ENCODE measurements around the gene OTOGL.

The OTOGL gene

GRCh38 chr12:80316222-80316621, 216.9 kb downstream of the OTOGL start:
- no peaks in the 10 kb centered on the region for H3K36me3 ChIP-seq
- no peaks in the 10 kb centered on the region for H3K27me3 ChIP-seq
- TF ChIP-seq CTCF (IDR thresholded peaks at IDR 0.05) = no peak
- H3K4me3 ChIP-seq (ENCODE audit: low read depth in 1 of 2, low read length in 1 of 2) = no peak overlapping the region
- H3K9me3 ChIP-seq = no peaks in the 10 kb centered on the region
- no peaks in the 10 kb centered on the region for H3K4me1 ChIP-seq (ENCODE audit: control insufficient read depth in 1 of 2, insufficient read depth in 1 of 2, low read depth in 1 of 2, low read length in 1 of 2)
- no peak overlapping the region for H3K27ac ChIP-seq

GRCh38 chr12:80317307-80317706, 218.0 kb downstream of the OTOGL start:
- no peak for TF ChIP-seq CTCF (IDR thresholded peaks at IDR 0.05)
- Histone ChIP-seq H3K4me1 (ENCODE audit: control insufficient read depth in 1 of 2, insufficient read depth in 1 of 2, low read depth in 1 of 2, low read length in 1 of 2) (no peaks in the 10 kb centered on the region), H3K36me3 (no peaks in the 10 kb centered on the region)

GRCh38 chr12:80317899-80318298, 218.6 kb downstream of the OTOGL start:
- Histone ChIP-seq H3K4me3 (ENCODE audit: low read depth in 1 of 2, low read length in 1 of 2) (no peak overlapping the region), H3K36me3 (no peaks in the 10 kb centered on the region), H3K9me3 (no peaks in the 10 kb centered on the region), H3K27ac (no peak overlapping the region), H3K4me1 (ENCODE audit: control insufficient read depth in 1 of 2, insufficient read depth in 1 of 2, low read depth in 1 of 2, low read length in 1 of 2) (no peaks in the 10 kb centered on the region), H3K27me3 (no peaks in the 10 kb centered on the region)
- no peak for TF ChIP-seq CTCF (IDR thresholded peaks at IDR 0.05)

More at GRCh38 chr12:80317307-80317706, 218.0 kb downstream of the OTOGL start:
- Histone ChIP-seq H3K9me3 (no peaks in the 10 kb centered on the region), H3K4me3 (ENCODE audit: low read depth in 1 of 2, low read length in 1 of 2) (no peak overlapping the region), H3K27me3 (no peaks in the 10 kb centered on the region), H3K27ac (no peak overlapping the region)

GRCh38 chr12:80320121-80320678, 220.9 kb downstream of the OTOGL start:
- no peaks in the 10 kb centered on the region for H3K36me3 ChIP-seq
- H3K27ac ChIP-seq = no peak overlapping the region
- H3K27me3 ChIP-seq = no peaks in the 10 kb centered on the region
- H3K4me1 ChIP-seq (ENCODE audit: control insufficient read depth in 1 of 2, insufficient read depth in 1 of 2, low read depth in 1 of 2, low read length in 1 of 2) = no peaks in the 10 kb centered on the region
- TF ChIP-seq CTCF (IDR thresholded peaks at IDR 0.05) = no peak
- no peaks in the 10 kb centered on the region for H3K9me3 ChIP-seq
- H3K4me3 ChIP-seq (ENCODE audit: low read depth in 1 of 2, low read length in 1 of 2) = no peak overlapping the region

GRCh38 chr12:80321653-80322052, 222.3 kb downstream of the OTOGL start:
- H3K4me1 ChIP-seq (ENCODE audit: control insufficient read depth in 1 of 2, insufficient read depth in 1 of 2, low read depth in 1 of 2, low read length in 1 of 2) = no peaks in the 10 kb centered on the region
- H3K27ac ChIP-seq = no peak overlapping the region
- no peak overlapping the region for H3K4me3 ChIP-seq (ENCODE audit: low read depth in 1 of 2, low read length in 1 of 2)
- no peak for TF ChIP-seq CTCF (IDR thresholded peaks at IDR 0.05)
- no peaks in the 10 kb centered on the region for H3K27me3 ChIP-seq
- H3K9me3 ChIP-seq = no peaks in the 10 kb centered on the region
- no peaks in the 10 kb centered on the region for H3K36me3 ChIP-seq
